ENCODE data around the gene S100B.

DNA sequence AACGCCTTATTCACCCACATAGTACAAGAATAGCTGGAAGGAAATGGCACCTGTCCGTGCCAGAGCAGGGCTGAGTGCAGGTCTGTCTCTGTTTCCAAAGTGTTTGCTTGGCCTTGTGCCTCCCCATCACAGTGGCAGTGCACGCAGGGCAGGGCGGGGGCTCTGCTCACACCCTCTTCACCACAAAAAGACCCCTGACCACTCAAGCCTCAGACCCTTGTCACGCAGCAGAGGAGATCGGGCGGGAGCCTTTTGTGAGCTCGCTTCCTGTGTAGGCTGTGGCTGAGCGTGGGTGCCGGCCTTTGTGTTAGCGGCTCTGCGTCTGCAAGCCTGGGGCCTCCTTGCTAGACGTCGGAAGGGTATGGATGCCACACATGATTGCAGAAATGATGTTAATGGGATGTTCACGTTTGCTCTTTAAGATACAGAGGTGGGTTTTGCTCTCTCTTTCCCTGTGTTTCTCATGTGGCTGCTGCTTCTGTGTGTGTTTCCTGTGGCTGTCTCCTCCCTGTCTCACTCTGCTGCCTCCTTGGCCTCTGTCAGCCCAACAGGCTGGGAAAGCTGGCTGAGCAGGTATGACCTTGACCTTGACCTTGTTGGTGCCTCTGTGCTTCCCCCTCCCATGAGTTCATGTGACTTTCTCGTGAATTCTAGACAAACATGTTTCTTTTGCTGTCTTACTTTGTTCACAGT, 45.4 kb downstream of the S100B start:
- TF ChIP-seq POLR2A (IDR thresholded peaks at IDR 0.05; ENCODE audit: low read length), result no peak
- TF ChIP-seq GATA1 (IDR thresholded peaks at IDR 0.05; ENCODE audit: low read depth, low read length), result no peak

Data from erythroblast (primary cell).